MCF 10A (cell line): ENCODE results near the gene PLEKHM1. TPM values are rescaled to one million over a fixed set of nuclear protein-coding genes. Genes with fewer than 3 reads are reported as not detected.

ENCODE experiments used
- BruUV-seq: library from RNA; stranded (reverse); fragments of 400-500 nt; replicated peaks from 2 replicates; lab custom pipeline; 2021; lab: Mats Ljungman, UMichigan
- CTCF ChIA-PET: fragments of 300-600 bp; sonication (Branson Sonifier 250); formaldehyde crosslinking; extraction: SDS; loops from one replicate; lab custom pipeline; 2021; ENCODE audit warnings: antibody characterized with exemption, inconsistent platforms; lab: Yijun Ruan, JAX
- POLR2A ChIA-PET: fragments of 300-600, 350-650 bp; sonication (Branson Sonifier 250); formaldehyde crosslinking; extraction: SDS; loops from one replicate; lab custom pipeline; 2020; ENCODE audit warnings: antibody characterized with exemption, inconsistent platforms; lab: Yijun Ruan, JAX
- DNase-seq: peaks from one replicate; pipeline ENCODE4 v3.0.0-alpha.2; 2018; ENCODE audit not compliant: unreplicated experiment
- H3K27ac Mint-ChIP-seq: one replicate; pipeline ENCODE4 v1.8.0; 2022; ENCODE audit warnings: mild to moderate bottlenecking, low read depth, mixed read lengths; ENCODE audit not compliant: unreplicated experiment
- H3K27me3 Mint-ChIP-seq: one replicate; pipeline ENCODE4 v1.8.0; 2022; ENCODE audit warnings: mixed read lengths; ENCODE audit not compliant: insufficient read depth, unreplicated experiment
- H3K36me3 Mint-ChIP-seq: one replicate; pipeline ENCODE4 v1.8.0; 2022; ENCODE audit warnings: mild to moderate bottlenecking, moderate library complexity, mixed read lengths; ENCODE audit not compliant: insufficient read depth, unreplicated experiment
- H3K4me1 Mint-ChIP-seq: one replicate; pipeline ENCODE4 v1.8.0; 2022; ENCODE audit warnings: mixed read lengths; ENCODE audit not compliant: insufficient read depth, unreplicated experiment
- H3K4me3 Mint-ChIP-seq: one replicate; pipeline ENCODE4 v1.8.0; 2022; ENCODE audit warnings: mild to moderate bottlenecking, moderate library complexity, mixed read lengths; ENCODE audit not compliant: unreplicated experiment
- H3K9me3 Mint-ChIP-seq: one replicate; pipeline ENCODE4 v1.8.0; 2022; ENCODE audit warnings: mixed read lengths; ENCODE audit not compliant: unreplicated experiment
- intact Hi-C: fragments of 100-400 bp; cut with micrococcal nuclease; formaldehyde crosslinking; loops from 2 replicates; pipeline ENCODE4 v1.14.1; 2022
- total RNA-seq: library from RNA; stranded (reverse); gene quantifications from 2 replicates; pipeline ENCODE4 v1.2.3, GENCODE V29; 2022
- TF ChIP-seq, protein P1 (sequence below): fragments of 200-600 bp; IDR thresholded peaks from one replicate; pipeline ENCODE4 v1.8.0; 2022; ENCODE audit warnings: antibody characterized with exemption, mild to moderate bottlenecking; ENCODE audit not compliant: unreplicated experiment

PLEKHM1 gene
- total RNA-seq, 1 experiment from 2014 or later, result 53.4 TPM

DNA sequence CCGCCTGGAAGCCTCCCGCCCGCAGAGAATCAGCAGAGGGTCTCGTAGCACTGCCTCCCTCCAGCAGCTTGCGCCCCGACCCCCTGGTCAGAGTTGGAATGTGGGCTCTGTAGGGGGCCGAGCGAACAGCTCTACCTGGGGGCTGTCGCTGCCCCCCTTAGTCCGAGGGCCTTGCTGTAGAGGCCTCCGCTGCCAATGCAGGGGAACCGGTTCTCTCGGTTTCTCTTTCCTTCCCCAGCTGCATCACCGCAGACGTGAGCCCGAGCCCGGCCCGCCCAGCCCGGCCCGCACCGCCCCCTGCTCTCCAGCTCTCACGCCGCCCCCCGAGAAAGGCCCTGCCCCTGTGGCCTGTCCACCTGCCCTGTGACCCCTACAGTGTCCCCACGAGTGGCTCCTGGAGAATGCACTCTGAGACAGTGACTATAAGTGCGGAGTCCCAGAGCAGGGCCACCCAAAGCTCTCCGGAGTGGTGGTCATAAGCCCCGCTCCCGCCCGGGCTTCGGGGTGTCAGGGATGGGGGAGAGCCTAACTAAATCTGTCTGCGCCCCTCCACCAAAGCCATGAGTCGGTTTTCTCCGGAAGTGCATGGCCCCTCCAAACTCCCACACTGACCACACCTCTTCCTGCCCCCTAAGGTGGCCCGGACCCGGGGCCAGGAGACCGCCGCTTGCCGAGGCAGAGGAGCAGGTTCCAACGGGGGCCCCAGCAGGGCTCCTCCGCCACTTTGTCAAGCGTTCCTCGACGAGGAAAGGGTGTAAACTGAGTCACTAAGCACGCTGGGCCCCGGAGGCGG lies 59.6 kb downstream of the PLEKHM1 start:
- peak overlapping the region; percentile 35 for H3K27ac Mint-ChIP-seq
- H3K4me3 Mint-ChIP-seq, result peak overlapping the region; percentile 88
- peaks cover 24% of the 10 kb centered on the region for H3K36me3 Mint-ChIP-seq
- TF ChIP-seq, protein P1, sequence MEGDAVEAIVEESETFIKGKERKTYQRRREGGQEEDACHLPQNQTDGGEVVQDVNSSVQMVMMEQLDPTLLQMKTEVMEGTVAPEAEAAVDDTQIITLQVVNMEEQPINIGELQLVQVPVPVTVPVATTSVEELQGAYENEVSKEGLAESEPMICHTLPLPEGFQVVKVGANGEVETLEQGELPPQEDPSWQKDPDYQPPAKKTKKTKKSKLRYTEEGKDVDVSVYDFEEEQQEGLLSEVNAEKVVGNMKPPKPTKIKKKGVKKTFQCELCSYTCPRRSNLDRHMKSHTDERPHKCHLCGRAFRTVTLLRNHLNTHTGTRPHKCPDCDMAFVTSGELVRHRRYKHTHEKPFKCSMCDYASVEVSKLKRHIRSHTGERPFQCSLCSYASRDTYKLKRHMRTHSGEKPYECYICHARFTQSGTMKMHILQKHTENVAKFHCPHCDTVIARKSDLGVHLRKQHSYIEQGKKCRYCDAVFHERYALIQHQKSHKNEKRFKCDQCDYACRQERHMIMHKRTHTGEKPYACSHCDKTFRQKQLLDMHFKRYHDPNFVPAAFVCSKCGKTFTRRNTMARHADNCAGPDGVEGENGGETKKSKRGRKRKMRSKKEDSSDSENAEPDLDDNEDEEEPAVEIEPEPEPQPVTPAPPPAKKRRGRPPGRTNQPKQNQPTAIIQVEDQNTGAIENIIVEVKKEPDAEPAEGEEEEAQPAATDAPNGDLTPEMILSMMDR, result no peak
- ChIA-PET CTCF (interaction anchor here (1.7 kb wide), 1 partner anchor 162 kb away, joined by 5 read pairs; no protein-coding TSS in a partner anchor), POLR2A (interaction anchor here (0.9 to 4.3 kb wide), 5 partner anchors 9 to 162 kb away, joined by 3 to 23 read pairs (median 18); no protein-coding TSS in a partner anchor)
- no peaks in the 10 kb centered on the region for H3K27me3 Mint-ChIP-seq
- DNase-seq, result no peak
- intact Hi-C loops, result no loop called here
- BruUV-seq, result no TSS peak
- H3K4me1 Mint-ChIP-seq, result peaks cover 17% of the 10 kb centered on the region
- no peaks in the 10 kb centered on the region for H3K9me3 Mint-ChIP-seq

DNA sequence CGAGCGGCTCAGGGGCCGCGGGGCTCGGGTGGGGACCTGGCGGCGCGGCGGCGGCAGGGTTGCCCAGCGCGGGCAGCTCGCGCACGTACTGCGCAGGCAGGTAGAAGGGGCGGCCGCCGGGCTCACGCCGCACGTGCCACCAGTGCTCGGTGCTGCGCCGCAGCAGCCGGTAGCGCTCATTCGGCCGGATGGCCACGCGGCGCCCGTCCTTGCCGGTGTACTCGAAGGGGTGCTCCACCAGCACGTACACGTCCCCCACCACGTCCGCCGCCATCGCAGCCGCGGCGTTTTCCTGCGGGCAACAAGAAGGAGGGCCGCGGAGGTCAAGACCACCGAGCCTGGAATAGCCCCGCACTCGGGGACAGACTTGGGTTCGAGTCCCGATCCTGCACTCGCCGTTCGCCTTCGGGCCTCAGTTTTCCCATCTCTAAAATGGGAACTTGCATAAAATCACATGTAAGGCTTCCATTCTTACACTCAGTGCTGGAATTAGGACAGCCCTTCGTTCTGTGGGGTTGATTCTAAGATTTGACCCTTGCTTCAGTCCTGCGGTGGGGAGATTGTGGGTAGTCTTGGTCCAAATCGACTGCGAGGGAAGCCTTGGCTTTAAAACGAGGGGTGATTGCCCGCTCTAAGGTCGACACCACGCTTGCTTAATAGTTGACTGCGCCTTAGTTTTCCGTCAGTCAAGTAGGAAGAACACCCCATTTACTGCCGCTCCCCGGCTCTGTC lies 60.3 kb downstream of the PLEKHM1 start:
- Mint-ChIP-seq H3K9me3 (no peaks in the 10 kb centered on the region), H3K4me1 (peaks cover 18% of the 10 kb centered on the region), H3K27me3 (no peaks in the 10 kb centered on the region), H3K36me3 (peaks cover 24% of the 10 kb centered on the region), H3K27ac (no peak overlapping the region), H3K4me3 (no peak overlapping the region)
- DNase-seq, result no peak
- intact Hi-C loops, result no loop called here
- TF ChIP-seq, protein P1, result no peak
- POLR2A ChIA-PET, result interaction anchor here (2.7 to 3.8 kb wide), 2 partner anchors 10 to 155 kb away, joined by 18 to 21 read pairs; no protein-coding TSS in a partner anchor
- CTCF ChIA-PET, result interaction anchor here (1.7 kb wide), 1 partner anchor 163 kb away, joined by 5 read pairs; no protein-coding TSS in a partner anchor
- no TSS peak for BruUV-seq

DNA sequence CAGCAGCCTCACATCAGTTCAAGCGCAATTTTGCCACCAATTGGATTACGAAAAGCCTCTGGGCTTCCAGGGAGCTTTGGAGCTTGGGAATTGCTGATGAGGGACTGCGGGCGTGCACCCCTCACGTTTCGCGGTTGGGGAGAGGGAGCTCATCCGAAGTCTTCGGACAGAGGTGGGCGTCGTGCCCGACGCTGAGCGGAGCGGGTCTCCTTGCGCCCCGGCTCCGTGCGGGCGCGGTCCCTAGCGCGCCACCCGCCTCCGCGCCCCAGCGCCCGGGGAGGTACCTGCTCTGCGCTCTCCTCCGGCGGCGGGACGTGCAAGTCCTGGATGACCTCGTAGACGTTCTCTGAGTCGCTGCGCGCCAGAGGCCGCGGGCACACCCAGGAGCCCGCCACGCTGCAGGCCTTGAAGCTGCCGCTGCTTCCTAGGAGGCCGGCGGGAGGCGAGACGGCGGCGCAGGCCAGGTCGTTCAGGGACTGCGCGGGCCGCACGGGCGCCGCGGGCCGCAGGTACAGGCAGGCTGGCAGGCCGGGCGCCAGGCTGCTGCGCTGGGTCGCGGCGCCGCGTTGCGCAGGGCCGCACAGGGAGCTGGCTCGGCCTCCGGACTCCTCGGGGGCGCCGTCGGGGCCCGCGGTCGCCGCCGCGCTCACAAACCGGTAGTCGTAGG lies 61.0 kb downstream of the PLEKHM1 start:
- Mint-ChIP-seq H3K36me3 (peaks cover 24% of the 10 kb centered on the region), H3K27ac (no peak overlapping the region), H3K27me3 (no peaks in the 10 kb centered on the region), H3K4me3 (no peak overlapping the region), H3K4me1 (peaks cover 23% of the 10 kb centered on the region), H3K9me3 (no peaks in the 10 kb centered on the region)
- intact Hi-C loops, result loop anchor here (2.0 to 5.0 kb wide), 3 partner anchors 155 to 423 kb away; no protein-coding TSS in a partner anchor
- POLR2A ChIA-PET, result interaction anchor here (0.6 to 2.7 kb wide), 3 partner anchors 11 to 281 kb away, joined by 3 to 21 read pairs (median 3); partner anchors contain the start of gene HEXIM1
- BruUV-seq, result no TSS peak
- CTCF ChIA-PET, result interaction anchor here (0.6 kb wide), 1 partner anchor 160 kb away, joined by 3 read pairs; no protein-coding TSS in a partner anchor
- DNase-seq, result no peak
- TF ChIP-seq, protein P1, result no peak
